ENCODE measurements around the gene ABCA1. TPM values are rescaled to one million over a fixed set of nuclear protein-coding genes. Genes with fewer than 3 reads are reported as not detected.

ABCA1 gene
- total and polyA plus RNA-seq, 10 of the 15 experiments (the other 5 are each of a cell fraction or from before 2014, with no cell fraction given) = 0.01 to 0.56 (median 0.16) TPM

GRCh38 chr9:104844710-104845109 lies 83.2 kb downstream of the ABCA1 start:
- RAD21 ChIA-PET (ENCODE audit: unreplicated experiment) = no interaction called here
- FAIRE-seq (no peak), DNase-seq (ENCODE audit: low read depth, low spot score) (no peak), ATAC-seq (no peak)
- no peaks in the 10 kb centered on the region for H3K79me2 ChIP-seq (ENCODE audit: control insufficient read depth, insufficient read depth, low read length)
- WGBS (ENCODE audit: insufficient coverage, insufficient replicate concordance, low lambda C conversion rate, missing lambda C conversion rate) = 9% methylated on average over 3 of the region's 3 CpGs
- H4K20me1 ChIP-seq (ENCODE audit: control insufficient read depth, insufficient read depth) = no peaks in the 10 kb centered on the region
- peaks cover 1 to 2% of the 10 kb centered on the region in 2 experiments; a peak in 3 of 4 replicates for H3K27me3 ChIP-seq (replicated peaks in 1 of 2; ENCODE audit: control insufficient read depth in 2 of 2, insufficient read depth in 2 of 2, low read length in 1 of 2)
- no TSS peak for BruUV-seq (replicated peaks)
- no peak overlapping the region for H3K27ac ChIP-seq (ENCODE audit: control insufficient read depth, insufficient read depth)
- in situ Hi-C loops (cut with MboI) = no loop called here
- intact Hi-C loops (cut with micrococcal nuclease; ENCODE audit: unreplicated experiment) = no loop called here
- no peak overlapping the region for H3K4me3 ChIP-seq
- no peak for TF ChIP-seq EP300 (IDR thresholded peaks at IDR 0.05; ENCODE audit: borderline replicate concordance in 1 of 2, control insufficient read depth in 1 of 2, low read depth in 2 of 2, low read length in 2 of 2)
- TF ChIP-seq PAX5 (IDR thresholded peaks at IDR 0.05; ENCODE audit: borderline replicate concordance, low read depth, low read length) = no peak
- TF ChIP-seq HDAC6 (IDR thresholded peaks at IDR 0.05; ENCODE audit: unreplicated experiment) = no peak
- no peak for TF ChIP-seq MYC (IDR thresholded peaks at IDR 0.05; ENCODE audit: insufficient read depth, insufficient read length, insufficient replicate concordance, low read length, severe bottlenecking)
- H3K4me1 ChIP-seq (ENCODE audit: control insufficient read depth, insufficient read depth, low read length) = no peaks in the 10 kb centered on the region
- POLR2A ChIA-PET = no interaction called here
- H3K4me2 ChIP-seq (ENCODE audit: control insufficient read depth, insufficient read depth) = no peak overlapping the region
- H3K9ac ChIP-seq (ENCODE audit: control insufficient read depth, insufficient read depth, low read length) = no peak overlapping the region
- CTCF ChIA-PET = no interaction called here
- SMC1A ChIA-PET (ENCODE audit: uncharacterized antibody, unreplicated experiment) = no interaction called here
- H2AFZ ChIP-seq (ENCODE audit: control insufficient read depth, low read depth, low read length) = no peak overlapping the region
- H3K36me3 ChIP-seq (ENCODE audit: control insufficient read depth in 2 of 2, insufficient read depth in 2 of 2, low read length in 1 of 2) = no peaks in the 10 kb centered on the region
- no peaks in the 10 kb centered on the region for H3K9me3 ChIP-seq (replicated peaks; ENCODE audit: control insufficient read depth, insufficient read depth, low read length)

- Histone ChIP-seq H3K27ac (ENCODE audit: control insufficient read depth, insufficient read depth) (no peak overlapping the region), H3K4me1 (ENCODE audit: control insufficient read depth, insufficient read depth, low read length) (no peaks in the 10 kb centered on the region), H3K9me3 (replicated peaks; ENCODE audit: control insufficient read depth, insufficient read depth, low read length) (no peaks in the 10 kb centered on the region), H4K20me1 (ENCODE audit: control insufficient read depth, insufficient read depth) (no peaks in the 10 kb centered on the region), H3K9ac (ENCODE audit: control insufficient read depth, insufficient read depth, low read length) (no peak overlapping the region), H3K36me3 (ENCODE audit: control insufficient read depth in 2 of 2, insufficient read depth in 2 of 2, low read length in 1 of 2) (no peaks in the 10 kb centered on the region), H3K79me2 (ENCODE audit: control insufficient read depth, insufficient read depth, low read length) (no peaks in the 10 kb centered on the region), H3K4me2 (ENCODE audit: control insufficient read depth, insufficient read depth) (no peak overlapping the region), H2AFZ (ENCODE audit: control insufficient read depth, low read depth, low read length) (no peak overlapping the region), H3K4me3 (no peak overlapping the region), H3K27me3 (replicated peaks in 1 of 2; ENCODE audit: control insufficient read depth in 2 of 2, insufficient read depth in 2 of 2, low read length in 1 of 2) (peaks cover 1 to 2% of the 10 kb centered on the region in 2 experiments; a peak in 3 of 4 replicates)
- RAD21 ChIA-PET (ENCODE audit: unreplicated experiment) = interaction anchor here (0.8 kb wide), 1 partner anchor 17 kb away, joined by 3 read pairs; no protein-coding TSS in a partner anchor
- intact Hi-C loops (cut with micrococcal nuclease; ENCODE audit: unreplicated experiment) (no loop called here), in situ Hi-C loops (cut with MboI) (no loop called here)
- DNase-seq (ENCODE audit: low read depth, low spot score) = no peak
- SMC1A ChIA-PET (ENCODE audit: uncharacterized antibody, unreplicated experiment) = no interaction called here
- no TSS peak for BruUV-seq (replicated peaks)
- 7% methylated on average over 4 of the region's 4 CpGs for WGBS (ENCODE audit: insufficient coverage, insufficient replicate concordance, low lambda C conversion rate, missing lambda C conversion rate)
- CTCF ChIA-PET = no interaction called here
- POLR2A ChIA-PET = no interaction called here
- no peak for FAIRE-seq
- TF ChIP-seq MEF2A (IDR thresholded peaks at IDR 0.05; ENCODE audit: insufficient read depth, low read depth, low read length) (no peak), RUNX3 (IDR thresholded peaks at IDR 0.05; ENCODE audit: low read length) (no peak), PBX3 (IDR thresholded peaks at IDR 0.05; ENCODE audit: insufficient replicate concordance, low read depth, low read length) (no peak)
- no peak for ATAC-seq
Measured at GRCh38 chr9:104843644-104844240, 84.2 kb downstream of the ABCA1 start.
